ENCODE results near the gene G6PC2.

- TF ChIP-seq CTCF (IDR thresholded peaks at IDR 0.05): no peak
- no peak for TF ChIP-seq POLR2A (IDR thresholded peaks at IDR 0.05)
Observed at GRCh38 chr2:168895771-168896170, 5.3 kb upstream of the G6PC2 start.

Data from right lobe of liver (tissue), 4 donors.